HUES64 (cell line): ENCODE data around the gene MBTD1.
"Not testable (repeated sequence)": the region's sequence is repeated elsewhere in the genome, so short reads cannot be mapped to it uniquely, and the experiment has no call there.

Experiments
- H3K27ac ChIP-seq: 2 replicates; pipeline ENCODE4 v1.7.0; 2013; ENCODE audit warnings: low read depth, low read length, inconsistent platforms
- H3K27me3 ChIP-seq: 2 replicates; pipeline ENCODE4 v1.6.1; 2013; ENCODE audit warnings: mild to moderate bottlenecking, low read length; ENCODE audit not compliant: insufficient read depth
- H3K36me3 ChIP-seq: 2 replicates; pipeline ENCODE4 v1.6.1; 2013; ENCODE audit warnings: mild to moderate bottlenecking, low read length; ENCODE audit not compliant: insufficient read depth
- H3K4me1 ChIP-seq: 2 replicates; pipeline ENCODE4 v1.6.1; 2013; ENCODE audit warnings: mild to moderate bottlenecking, low read length, moderate library complexity; ENCODE audit not compliant: insufficient read depth
- H3K4me3 ChIP-seq: 2 replicates; pipeline ENCODE4 v1.5.1; 2013; ENCODE audit warnings: mild to moderate bottlenecking, low read length, moderate library complexity
- H3K9ac ChIP-seq: 2 replicates; pipeline ENCODE4 v1.6.1; 2013; ENCODE audit warnings: mild to moderate bottlenecking, low read depth, low read length
- H3K9me3 ChIP-seq: 2 replicates; pipeline ENCODE4 v1.6.1; 2013; ENCODE audit warnings: low read depth, low read length; ENCODE audit not compliant: insufficient read depth
- WGBS: fragments of 150-250, 120-280 bp; methylation state at CpG from one replicate; pipeline ENCODE4 v1.1.7; 2013; ENCODE audit warnings: missing lambda C conversion rate; 5-methylcytosine and 5-hydroxymethylcytosine counted together

The MBTD1 gene

GRCh38 chr17:51250314-51250840 lies 9.5 kb downstream of the MBTD1 start:
- no peak overlapping the region for H3K27ac ChIP-seq
- no peaks in the 10 kb centered on the region; the same call in 1 of the 2 replicates for H3K9me3 ChIP-seq
- WGBS: 93% methylated on average over 3 of the region's 3 CpGs
- H3K4me3 ChIP-seq: no peak overlapping the region
- H3K36me3 ChIP-seq: peaks cover 69% of the 10 kb centered on the region
- H3K4me1 ChIP-seq: no peaks in the 10 kb centered on the region
- H3K9ac ChIP-seq: no peak overlapping the region
- H3K27me3 ChIP-seq: no peaks in the 10 kb centered on the region

DNA sequence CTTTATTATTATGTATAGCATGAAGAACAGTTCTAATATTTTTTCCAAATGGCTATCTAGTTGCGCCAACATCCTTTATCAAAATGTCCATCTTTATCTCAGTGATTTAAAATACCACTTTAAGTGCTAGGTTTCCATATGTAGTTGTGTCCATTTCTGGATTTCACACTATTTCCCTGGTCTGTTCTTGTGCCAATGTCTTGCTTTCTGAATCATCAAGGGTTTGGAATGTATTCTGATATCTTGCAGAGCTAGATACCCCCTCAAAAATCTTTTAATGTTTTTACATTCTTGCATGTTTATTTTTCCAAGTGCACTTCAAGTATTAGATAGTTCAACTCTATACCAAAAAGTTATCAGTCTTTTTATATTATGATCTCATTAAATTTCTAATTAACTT lies 14.3 kb downstream of the MBTD1 start:
- 100% methylated on average over 1 of the region's 1 CpG for WGBS
- Histone ChIP-seq H3K27me3 (no peaks in the 10 kb centered on the region), H3K36me3 (peaks cover 25% of the 10 kb centered on the region; the same call in 1 of the 2 replicates), H3K9me3 (no peaks in the 10 kb centered on the region), H3K27ac (no peak overlapping the region), H3K4me1 (no peaks in the 10 kb centered on the region), H3K9ac (no peak overlapping the region), H3K4me3 (no peak overlapping the region)

DNA sequence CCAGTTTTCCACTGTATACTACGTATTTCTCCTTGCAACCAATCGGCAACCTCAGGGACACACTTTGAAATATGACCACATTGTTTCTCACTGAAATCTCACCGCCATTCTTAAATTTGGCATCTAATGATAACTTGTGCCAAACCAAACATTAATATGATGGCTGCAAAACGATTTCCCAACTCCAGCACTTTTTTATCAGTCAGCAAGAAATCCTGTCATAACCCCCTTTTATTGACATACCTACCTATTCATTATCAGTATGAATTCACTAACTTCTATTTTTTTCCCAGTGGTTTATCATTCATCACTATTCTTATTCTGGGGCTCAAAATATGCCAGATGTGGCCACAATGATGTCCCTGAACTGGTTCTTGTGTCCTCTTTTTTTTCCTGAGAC lies 15.8 kb downstream of the MBTD1 start:
- Histone ChIP-seq H3K36me3 (peaks cover 23% of the 10 kb centered on the region; the same call in 1 of the 2 replicates), H3K4me1 (no peaks in the 10 kb centered on the region), H3K27me3 (no peaks in the 10 kb centered on the region), H3K9ac (no peak overlapping the region), H3K4me3 (no peak overlapping the region), H3K27ac (no peak overlapping the region), H3K9me3 (no peaks in the 10 kb centered on the region)
- WGBS: 90% methylated on average over 4 of the region's 4 CpGs

DNA sequence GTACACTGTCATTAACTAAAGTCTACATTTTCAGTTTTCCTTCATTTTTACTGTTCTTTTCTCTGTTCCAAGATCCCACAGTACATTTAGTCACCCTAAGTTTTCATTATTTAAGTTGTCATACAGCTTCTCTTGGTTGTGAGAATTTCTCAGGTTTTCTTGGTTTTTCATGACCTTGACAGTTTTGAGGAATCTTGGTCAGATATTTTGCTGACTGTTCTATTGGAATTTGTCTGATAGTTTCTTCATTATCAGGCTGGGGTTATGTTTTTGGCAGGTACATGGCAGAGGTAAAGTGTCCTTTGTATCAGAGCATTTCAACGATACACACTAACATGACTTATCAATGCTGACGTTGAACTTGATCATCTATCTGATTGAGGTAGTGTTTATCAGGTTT lies 19.6 kb downstream of the MBTD1 start:
- Histone ChIP-seq H3K4me3 (no peak overlapping the region), H3K27ac (no peak overlapping the region), H3K4me1 (no peaks in the 10 kb centered on the region), H3K9ac (no peak overlapping the region), H3K27me3 (no peaks in the 10 kb centered on the region), H3K9me3 (no peaks in the 10 kb centered on the region), H3K36me3 (peaks cover 17% of the 10 kb centered on the region)
- WGBS: 100% methylated on average over 1 of the region's 2 CpGs

DNA sequence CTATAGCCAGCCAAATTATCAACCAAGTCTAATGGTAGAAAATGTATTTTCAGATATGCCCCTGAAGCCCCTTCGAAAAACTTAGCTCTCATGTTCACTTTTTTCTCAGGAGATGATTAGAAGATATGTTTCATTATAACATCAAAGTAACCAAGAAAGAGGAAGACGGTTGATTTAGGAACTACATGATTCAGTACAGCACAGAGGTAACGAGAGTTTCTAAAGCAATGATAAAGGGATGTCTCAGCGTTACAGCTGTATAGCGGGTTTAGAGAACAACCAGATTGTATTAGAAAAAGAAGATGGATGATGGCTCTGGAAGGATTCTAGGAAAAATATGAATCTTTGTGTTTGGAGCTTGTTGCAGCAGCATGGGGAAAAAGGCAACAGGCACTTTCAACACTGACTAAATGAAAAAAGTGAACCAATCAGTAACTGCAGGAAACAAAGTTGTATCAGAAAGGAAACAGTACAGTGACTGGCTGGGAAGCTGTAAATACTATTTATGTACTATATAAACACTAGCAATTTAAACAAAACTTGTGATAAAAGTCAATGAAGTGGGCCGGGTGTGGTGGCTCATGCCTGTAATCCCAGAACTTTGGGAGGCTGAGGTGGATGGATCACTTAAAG lies 21.5 kb downstream of the MBTD1 start:
- Histone ChIP-seq H3K9ac (no peak overlapping the region), H3K4me1 (no peaks in the 10 kb centered on the region), H3K4me3 (no peak overlapping the region), H3K36me3 (peaks cover 14% of the 10 kb centered on the region), H3K9me3 (no peaks in the 10 kb centered on the region), H3K27me3 (no peaks in the 10 kb centered on the region), H3K27ac (no peak overlapping the region)
- WGBS: 94% methylated on average over 5 of the region's 6 CpGs

GRCh38 chr17:51234162-51234561 lies 25.7 kb downstream of the MBTD1 start:
- H3K9me3 ChIP-seq: no peaks in the 10 kb centered on the region
- peaks cover 12% of the 10 kb centered on the region for H3K36me3 ChIP-seq
- WGBS: 93% methylated on average over 5 of the region's 6 CpGs
- H3K4me3 ChIP-seq: no peak overlapping the region
- H3K27me3 ChIP-seq: no peaks in the 10 kb centered on the region
- no peaks in the 10 kb centered on the region for H3K4me1 ChIP-seq
- no peak overlapping the region for H3K9ac ChIP-seq
- H3K27ac ChIP-seq: no peak overlapping the region

DNA sequence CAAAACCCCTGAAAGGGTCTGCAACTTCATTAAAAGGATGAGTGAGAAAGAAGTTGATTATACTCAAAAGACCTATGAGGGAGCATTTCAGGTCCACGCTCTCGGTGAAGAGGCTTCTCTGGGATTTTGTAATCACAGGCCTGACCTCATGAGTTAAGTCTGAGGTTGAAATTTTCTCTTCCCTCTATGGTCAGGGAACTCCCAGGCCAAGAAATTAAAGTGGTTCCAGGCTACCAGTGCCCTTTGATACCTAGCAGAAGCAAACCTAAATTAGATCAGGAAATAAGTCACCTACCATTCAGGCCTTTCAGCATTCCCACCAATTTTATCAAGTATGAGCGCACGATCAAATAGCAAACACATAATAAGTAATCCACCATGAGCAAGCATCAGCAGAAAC lies 27.9 kb downstream of the MBTD1 start:
- 96% methylated on average over 4 of the region's 4 CpGs for WGBS
- no peaks in the 10 kb centered on the region for H3K9me3 ChIP-seq
- no peaks in the 10 kb centered on the region for H3K36me3 ChIP-seq
- H3K4me3 ChIP-seq: no peak overlapping the region
- no peak overlapping the region for H3K27ac ChIP-seq
- H3K27me3 ChIP-seq: no peaks in the 10 kb centered on the region
- H3K9ac ChIP-seq: no peak overlapping the region
- H3K4me1 ChIP-seq: no peaks in the 10 kb centered on the region

GRCh38 chr17:51230306-51230705 lies 29.5 kb downstream of the MBTD1 start:
- Histone ChIP-seq H3K9me3 (no peaks in the 10 kb centered on the region), H3K9ac (no peak overlapping the region), H3K27ac (0 out of 2 replicates have a peak overlapping the region, but pooled peaks have one; percentile 40), H3K4me1 (no peaks in the 10 kb centered on the region), H3K36me3 (no peaks in the 10 kb centered on the region), H3K27me3 (no peaks in the 10 kb centered on the region), H3K4me3 (no peak overlapping the region)
- 95% methylated on average over 4 of the region's 4 CpGs for WGBS

DNA sequence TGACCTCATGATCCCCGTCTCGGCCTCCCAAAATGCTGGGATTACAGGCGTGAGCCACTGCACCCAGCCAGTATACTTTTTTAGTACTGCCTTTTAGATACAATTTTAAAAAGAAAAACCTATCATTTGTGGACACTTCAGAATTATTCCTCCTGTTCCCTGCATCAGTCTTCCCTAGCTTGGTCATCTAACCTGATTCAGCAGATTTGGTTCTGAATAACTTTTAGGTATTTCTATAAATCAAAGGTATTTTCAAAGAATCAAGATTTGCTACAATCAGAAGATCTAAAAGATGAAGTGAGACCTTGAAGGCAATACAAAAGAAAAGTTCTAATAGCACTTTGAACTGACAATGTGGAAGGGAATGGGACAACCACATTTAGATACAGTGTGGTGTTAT lies 30.0 kb downstream of the MBTD1 start:
- Histone ChIP-seq H3K9ac (no peak overlapping the region), H3K27me3 (no peaks in the 10 kb centered on the region), H3K4me1 (no peaks in the 10 kb centered on the region), H3K9me3 (no peaks in the 10 kb centered on the region), H3K27ac (no peak overlapping the region), H3K4me3 (no peak overlapping the region), H3K36me3 (peaks cover 3% of the 10 kb centered on the region)
- WGBS: 97% methylated on average over 3 of the region's 3 CpGs

- Histone ChIP-seq H3K4me3 (no peak overlapping the region), H3K27ac (no peak overlapping the region), H3K9me3 (no peaks in the 10 kb centered on the region), H3K4me1 (no peaks in the 10 kb centered on the region), H3K27me3 (no peaks in the 10 kb centered on the region), H3K36me3 (peaks cover 20% of the 10 kb centered on the region), H3K9ac (no peak overlapping the region)
- 77% methylated on average over 2 of the region's 4 CpGs for WGBS
These were observed 31.7 kb downstream of the MBTD1 start for GRCh38 chr17:51228161-51228560.

- H3K36me3 ChIP-seq: peaks cover 44% of the 10 kb centered on the region
- H3K9ac ChIP-seq, H3K4me1 ChIP-seq, H3K27ac ChIP-seq, H3K4me3 ChIP-seq, H3K9me3 ChIP-seq, H3K27me3 ChIP-seq: not testable (repeated sequence)
- WGBS: 93% methylated on average over 7 of the region's 7 CpGs
These were observed 34.3 kb downstream of the MBTD1 start for GRCh38 chr17:51225523-51225922.
